GM21717 (cell line): ENCODE measurements around the gene TMEM129.

Source experiments
- ATAC-seq: cut with Tn5 transposase; IDR thresholded peaks from one replicate; pipeline ENCODE4 v1.9.1; 2021; ENCODE audit warnings: mild to moderate bottlenecking, moderate library complexity; ENCODE audit not compliant: unreplicated experiment

Gene TMEM129

DNA sequence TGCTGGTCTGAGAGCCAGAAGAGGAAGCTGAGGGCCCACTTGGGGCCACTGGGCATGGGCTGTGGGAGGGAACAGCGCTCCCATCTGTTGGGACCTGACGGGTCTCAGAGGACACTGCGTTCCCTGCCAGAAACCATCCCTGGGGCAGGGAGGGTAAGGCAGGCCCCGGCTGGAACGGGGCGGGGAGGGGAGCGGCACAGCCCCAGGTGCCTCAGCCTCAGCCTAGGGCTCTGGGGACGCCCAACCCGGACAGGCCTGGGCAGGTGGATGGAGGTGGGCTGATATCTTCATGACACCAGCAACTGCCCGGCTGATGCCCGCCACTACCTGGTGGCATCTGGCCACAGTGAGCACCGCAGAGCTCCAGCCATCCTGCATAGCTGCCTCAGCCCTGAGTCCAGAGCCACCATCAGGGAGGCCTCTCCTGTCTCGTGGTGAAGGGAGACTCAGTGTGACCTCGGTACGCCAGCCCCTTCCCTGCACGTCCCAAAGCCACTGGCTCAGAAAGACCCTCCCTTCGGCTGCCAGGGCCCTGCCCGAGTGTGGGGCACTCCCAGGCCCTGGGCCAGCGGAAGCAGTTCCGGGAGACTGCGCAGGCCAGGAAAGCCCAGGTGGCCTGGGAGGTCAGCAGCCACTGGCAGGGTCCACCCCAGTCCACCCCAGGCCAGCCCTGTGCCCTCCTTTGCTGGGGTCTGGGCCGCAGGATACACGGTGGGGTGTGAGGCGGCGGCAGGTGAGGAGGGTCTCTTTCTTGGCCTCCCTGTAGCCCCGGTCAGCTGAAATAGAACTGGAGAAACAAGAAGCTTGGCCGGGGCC is 37.4 kb upstream of the TMEM129 start:
- no peak for ATAC-seq

DNA sequence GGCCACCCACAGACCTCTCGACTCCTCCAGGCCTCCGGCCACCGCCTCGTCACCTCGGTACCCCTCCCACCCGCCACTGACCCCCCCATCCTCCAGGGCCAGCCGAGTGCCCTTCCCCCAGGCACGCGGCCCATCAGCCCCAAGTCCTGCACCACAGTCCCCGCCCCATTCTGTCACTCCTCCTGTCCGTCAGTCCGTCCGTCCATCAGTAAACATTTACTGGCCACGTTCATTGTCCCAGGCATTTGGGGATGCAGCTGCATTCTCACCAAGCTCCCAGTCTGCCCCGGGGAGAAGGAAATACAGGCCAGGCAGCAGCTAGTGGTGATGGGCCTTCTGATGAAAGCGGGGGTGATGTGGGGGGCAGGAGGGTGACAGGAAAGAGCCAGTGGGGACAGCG is 36.7 kb upstream of the TMEM129 start:
- no peak for ATAC-seq

GRCh38 chr4:1756893-1757779 is 36.0 kb upstream of the TMEM129 start:
- ATAC-seq: no peak

DNA sequence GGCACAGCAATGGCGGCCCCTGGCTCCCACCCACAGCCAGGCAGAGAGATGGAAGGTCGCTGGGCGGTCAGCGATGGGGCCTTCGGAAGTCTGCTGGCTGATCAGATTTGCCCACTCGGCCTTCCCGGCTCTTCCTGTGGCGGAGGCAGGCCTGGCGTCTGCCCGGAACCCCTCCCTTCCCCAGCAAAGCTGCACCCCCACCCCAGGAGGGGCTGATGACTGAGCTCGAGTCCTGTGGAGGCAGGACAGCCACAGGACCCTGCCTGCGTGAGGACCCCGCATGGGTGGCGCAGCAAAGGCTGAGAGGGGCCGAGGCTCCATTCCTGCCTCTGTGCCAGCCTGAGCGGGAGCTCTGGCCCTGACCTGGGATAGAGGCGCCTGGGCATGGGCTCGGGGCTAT is 35.0 kb upstream of the TMEM129 start:
- ATAC-seq: no peak

DNA sequence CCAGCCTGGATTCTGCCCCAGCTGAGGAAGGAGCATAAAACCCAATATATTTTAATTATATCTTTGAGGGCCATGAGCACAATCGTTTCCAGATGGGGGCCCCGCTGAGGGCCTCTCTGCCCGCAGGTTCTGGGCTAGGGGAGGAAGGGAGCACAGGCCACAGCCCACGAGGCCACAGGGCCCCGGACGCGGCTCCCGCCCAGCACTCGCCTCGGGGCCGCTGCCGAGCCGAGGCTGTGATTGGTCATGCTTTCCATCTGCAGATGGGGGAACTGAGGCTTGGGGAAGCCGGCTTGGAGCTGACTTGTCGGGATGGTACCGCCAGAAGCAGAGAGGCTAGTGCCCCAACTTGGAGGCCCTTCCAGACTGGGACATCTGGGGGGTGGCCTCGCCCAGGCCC is 34.2 kb upstream of the TMEM129 start:
- ATAC-seq: no peak

GRCh38 chr4:1754336-1754735 is 33.2 kb upstream of the TMEM129 start:
- ATAC-seq: no peak

DNA sequence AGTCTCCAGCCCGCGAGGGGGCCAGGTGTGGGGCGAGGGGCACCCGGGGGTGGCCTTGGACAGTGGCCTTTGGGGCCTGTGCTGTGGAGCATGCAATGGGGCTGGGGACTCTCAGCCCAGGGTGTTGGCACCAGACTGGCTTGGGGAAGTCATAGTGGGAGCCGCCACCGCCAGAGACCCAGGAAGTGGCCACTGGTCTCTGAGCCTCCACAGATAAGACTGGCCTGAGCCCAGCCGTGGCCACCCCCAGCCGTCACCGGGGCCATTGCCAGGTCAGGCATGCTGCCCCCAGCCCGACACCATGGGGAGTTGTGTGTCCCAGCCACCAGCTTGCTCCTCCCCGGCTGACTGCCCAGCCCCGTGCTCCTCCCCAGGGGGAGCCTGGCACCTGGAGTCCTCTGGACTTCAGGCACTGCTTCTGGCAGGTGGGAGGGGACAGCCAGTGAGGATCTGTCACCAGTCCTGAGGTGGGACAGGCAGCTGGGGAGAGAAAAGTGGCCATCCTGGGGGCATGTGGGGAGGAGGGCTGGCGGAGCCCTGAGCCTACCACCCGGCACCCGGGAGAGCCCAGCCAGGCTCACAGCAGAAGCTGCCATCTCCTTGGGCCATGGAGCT is 32.7 kb upstream of the TMEM129 start:
- ATAC-seq: no peak

GRCh38 chr4:1753294-1753696 is 32.2 kb upstream of the TMEM129 start:
- ATAC-seq: no peak

GRCh38 chr4:1752284-1753041 is 31.3 kb upstream of the TMEM129 start:
- ATAC-seq: no peak

DNA sequence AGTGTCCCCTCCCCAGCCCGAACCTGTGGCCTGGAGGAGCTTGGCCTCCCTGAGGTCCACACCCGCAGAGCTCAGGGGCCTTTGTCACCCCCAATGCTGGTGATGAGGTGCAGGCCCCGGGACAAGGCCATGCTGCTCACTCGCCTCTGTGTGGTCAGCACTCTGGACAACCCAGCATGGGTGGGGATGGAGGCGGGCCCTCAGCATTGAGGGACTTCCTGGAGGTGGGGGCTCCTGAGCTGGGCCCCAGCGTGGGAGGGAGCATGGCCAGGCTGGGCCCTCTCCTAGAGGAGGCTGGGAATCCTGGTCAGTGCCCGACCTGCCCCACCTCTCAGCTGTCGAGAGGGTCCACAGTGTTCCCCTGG is 30.8 kb upstream of the TMEM129 start:
- no peak for ATAC-seq

GRCh38 chr4:1751155-1751918 is 30.2 kb upstream of the TMEM129 start:
- no peak for ATAC-seq

DNA sequence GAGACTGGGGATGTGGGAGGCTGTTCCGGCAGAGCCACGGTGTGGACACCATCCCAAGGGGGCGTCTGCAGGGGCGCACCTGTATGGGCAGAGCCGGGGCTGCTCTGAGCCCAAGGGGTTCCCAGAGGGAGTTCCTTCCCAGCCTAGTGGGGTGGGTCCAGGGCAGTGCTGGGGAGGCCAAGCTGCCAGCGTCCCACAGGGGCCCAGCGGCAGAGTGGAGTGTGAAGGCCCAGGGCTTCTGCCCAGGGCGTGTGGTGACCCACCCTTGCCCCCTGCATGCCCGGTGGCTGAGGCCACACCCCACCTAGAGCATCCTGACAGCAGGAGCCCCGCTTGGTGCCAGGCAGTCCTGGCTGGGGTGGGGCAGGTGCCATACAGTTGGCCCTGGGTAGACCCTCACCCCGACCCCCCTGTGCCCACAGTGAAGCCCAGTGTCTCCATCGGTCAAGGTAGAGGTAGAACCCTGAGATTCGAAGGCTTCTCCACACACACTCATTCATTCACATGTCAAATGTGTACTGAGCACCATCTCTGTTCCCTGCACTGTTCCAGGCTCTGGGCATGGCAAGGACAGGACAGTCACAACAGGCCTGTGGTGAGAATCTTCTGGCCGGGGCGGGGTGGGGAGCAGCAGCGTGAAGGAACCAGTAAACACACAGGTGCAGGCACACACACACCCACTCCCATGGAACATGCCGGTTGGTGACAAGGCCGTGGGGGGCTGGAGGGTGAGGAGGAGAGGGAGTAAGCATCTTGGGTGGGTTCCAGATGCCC is 29.4 kb upstream of the TMEM129 start:
- ATAC-seq: no peak

- ATAC-seq: no peak
Measured at GRCh38 chr4:1749826-1750225, 28.7 kb upstream of the TMEM129 start.

- no peak for ATAC-seq
Measured at GRCh38 chr4:1749370-1749769, 28.2 kb upstream of the TMEM129 start.

GRCh38 chr4:1748465-1748995 is 27.4 kb upstream of the TMEM129 start:
- ATAC-seq: no peak

DNA sequence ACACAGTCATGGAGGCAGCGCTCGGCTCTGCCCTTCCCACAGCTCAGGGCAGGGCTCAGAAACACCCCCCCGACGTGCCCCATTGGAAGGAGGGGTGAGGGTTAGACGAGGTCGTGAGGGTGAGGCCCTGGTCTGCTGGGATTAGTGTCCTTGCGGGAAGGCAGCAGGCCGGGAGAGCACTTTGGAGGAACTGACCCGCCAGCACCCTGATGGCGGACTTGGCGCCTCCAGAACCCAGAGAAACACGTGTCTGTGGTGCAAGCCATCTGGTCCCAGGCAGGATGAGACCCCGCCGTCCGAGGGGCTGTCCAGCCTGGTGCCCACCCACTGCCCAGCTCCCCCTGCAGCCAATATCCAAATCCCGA is 26.5 kb upstream of the TMEM129 start:
- no peak for ATAC-seq

DNA sequence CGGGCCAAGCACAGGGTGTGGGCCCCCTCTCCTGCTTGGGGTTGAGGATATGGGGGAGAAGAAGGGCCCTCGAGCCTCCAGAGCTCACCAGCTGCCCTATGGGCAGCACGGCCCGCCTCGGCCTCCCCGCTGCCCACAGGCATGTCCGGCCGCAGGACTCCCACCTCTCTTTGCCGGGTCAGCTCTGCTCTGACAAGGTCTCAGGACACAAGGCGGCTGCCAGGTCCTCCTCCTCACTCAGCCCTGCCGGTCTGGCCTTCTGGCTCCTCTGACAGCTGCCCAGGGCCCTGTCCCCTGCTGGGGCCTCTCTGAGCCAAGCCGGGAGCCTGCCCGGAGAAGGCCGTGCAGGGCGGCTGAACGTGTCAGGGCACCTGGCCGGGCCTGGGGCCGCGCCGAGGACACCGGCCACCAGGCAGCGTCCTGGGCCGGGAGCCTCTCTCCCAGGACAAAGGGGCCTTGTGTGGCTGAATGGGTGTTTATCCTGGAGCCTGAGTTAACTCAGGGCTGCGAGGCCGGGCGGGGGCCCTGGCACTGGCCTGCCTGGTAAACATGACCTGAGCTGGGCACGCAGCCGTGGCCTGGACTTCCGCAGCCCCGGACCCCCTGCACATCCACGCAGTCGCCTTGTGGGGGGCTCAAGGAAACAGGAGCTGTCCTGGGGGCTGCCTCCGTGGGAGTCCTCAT is 25.9 kb upstream of the TMEM129 start:
- ATAC-seq: no peak

DNA sequence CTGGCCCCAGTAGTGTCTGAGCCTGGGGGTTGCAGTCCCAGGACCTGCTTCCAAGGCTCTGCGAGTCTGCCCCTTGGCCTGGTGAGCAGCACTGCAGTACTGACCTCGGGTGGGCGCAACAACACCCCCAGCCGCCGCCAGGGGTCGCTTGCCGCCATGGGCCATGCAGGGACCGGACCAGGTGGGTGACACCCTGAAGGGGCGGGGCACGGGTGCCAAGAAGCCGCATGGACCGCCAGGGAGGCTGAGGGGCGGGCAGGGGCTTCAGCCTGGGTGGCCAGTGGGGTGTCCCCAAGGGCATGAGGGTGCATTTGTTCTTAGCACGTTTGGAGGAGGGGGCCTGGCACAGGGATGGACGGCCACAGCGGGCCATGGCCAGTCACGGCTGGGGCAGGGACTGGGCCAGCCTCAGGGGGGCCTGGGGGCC is 25.2 kb upstream of the TMEM129 start:
- ATAC-seq: peak; percentile 67

- no peak for ATAC-seq
Measured at GRCh38 chr4:1745697-1746096, 24.6 kb upstream of the TMEM129 start.
